GM03348 (cell line): ENCODE data around the gene MADCAM1.
"Not testable (repeated sequence)": the region's sequence is repeated elsewhere in the genome, so short reads cannot be mapped to it uniquely, and the experiment has no call there.

Experiments
- DNase-seq: peaks from one replicate; pipeline ENCODE4 v3.0.0; 2012; ENCODE audit warnings: low spot score

The MADCAM1 gene

DNA sequence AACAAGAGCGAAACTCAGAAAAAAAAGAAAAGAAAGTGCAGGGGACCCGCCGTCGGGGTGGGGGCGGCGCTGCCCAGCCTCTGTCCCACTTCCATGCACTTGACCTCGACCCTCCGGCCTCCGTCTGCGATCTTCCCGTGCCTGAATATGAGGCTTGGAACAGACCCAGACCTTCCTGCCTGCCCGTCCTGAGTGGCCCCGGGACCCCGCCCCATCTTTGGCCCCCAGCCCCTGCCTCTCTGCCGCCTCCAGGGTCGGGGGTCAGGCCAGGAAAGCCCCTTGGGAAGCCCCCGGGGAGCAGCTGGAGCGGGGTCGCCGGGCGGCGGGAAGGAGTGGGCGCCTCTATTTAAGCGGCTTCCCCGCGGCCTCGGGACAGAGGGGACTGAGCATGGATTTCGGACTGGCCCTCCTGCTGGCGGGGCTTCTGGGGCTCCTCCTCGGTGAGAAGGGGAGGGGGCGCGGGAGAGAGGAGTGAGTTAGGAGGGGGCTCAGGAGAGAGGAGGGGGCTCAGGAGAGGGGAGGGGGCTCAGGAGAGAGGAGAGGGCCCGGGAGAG lies at the start of gene MADCAM1:
TSS of gene MADCAM1 (plus strand) at position 375 of the 554 bp plus-strand sequence. CDS start at position 389, 14 bp downstream.
- DNase-seq = no peak

DNA sequence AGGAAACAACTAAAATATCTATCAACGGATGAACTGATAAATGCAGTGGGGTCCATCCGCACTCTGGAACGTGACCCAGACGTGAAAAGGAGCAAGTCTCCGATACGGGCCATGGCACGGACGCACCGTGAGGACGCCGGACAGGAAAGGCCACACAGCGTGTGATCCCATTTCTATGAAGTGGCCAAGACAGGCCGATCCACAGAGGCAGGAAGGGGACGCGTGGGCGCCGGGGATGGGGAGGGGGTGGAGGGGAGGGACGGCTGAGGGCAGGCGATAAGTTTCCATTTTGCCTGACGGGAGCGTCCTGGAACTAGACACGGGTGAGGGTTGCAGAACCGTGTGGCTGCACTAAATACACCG lies 49.2 kb upstream of the MADCAM1 start:
- no peak for DNase-seq

DNA sequence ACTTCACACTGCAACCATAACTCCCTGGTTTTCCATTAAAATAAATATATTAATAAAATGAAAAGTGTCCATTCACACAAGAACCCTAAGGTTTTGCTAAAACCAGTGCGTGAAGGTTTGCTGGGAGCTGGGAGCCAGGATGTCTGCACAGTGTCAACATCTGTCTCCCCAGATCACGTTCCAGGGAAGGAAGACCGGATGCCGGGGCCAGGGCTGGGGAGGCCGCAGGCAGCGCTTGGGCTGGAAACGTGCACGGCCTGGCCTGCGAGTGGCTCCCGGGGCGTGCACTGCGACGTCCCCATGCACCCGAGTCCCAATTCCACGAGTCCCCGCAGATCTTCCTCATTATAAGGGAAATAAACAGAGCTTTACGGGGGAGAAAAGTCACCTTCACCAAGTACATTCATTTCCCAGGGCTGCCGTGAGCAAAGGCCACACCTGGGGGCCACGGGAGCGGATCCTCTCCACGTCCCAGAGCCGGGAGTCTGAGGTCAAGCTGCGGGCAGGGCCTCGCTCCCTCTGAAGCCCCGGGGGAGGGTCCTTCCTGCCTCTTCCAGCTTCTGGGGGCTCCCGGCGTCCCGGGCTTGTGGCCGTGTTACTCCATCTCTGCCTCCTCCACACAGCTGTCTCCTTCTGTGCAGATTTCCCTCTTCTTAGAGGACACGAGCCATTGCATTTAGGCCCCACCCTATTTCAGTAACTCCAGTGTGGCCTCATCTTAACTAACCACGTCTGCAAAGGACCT lies 48.3 kb upstream of the MADCAM1 start:
- peak; percentile 45 for DNase-seq

DNA sequence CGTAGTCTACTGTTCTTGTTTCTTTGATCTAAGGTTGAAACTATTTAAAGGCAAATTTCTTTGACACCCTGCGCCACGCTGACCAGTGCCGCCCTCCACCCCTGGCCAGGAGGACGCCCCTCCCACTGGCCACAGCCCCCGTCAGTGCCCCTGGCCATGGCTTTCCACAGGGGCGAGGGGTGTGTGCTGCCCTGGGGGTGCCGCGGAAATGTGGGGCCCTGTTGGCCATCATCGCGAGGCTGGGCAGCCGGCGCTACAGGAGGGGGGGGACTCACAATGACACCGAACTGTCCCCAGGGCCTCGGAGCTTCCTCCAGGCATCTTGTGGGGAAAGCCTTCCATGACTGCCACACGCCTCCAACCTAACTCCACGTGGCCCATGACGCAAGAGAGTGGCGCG lies 46.4 kb upstream of the MADCAM1 start:
- DNase-seq = no peak

DNA sequence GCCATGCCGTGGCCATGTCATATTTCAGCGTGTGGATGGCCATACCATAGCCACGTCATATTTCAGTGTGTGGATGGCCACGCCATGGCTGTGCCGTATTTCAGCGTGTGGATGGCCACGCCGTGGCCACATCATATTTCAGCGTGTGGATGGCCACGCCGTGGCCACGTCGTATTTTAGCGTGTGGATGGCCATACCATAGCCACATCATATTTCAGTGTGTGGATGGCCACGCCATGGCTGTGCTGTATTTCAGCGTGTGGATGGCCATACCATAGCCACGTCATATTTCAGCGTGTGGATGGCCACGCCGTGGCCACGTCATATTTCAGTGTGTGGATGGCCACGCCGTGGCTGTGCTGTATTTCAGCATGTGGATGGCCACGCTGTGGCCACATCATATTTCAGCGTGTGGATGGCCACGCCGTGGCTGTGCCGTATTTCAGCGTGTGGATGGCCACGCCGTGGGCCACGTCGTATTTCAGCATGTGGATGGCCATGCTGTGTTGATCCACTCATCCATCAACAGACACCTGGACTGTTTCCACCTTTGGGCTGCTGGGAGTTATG lies 45.3 kb upstream of the MADCAM1 start:
- not testable (repeated sequence) for DNase-seq

DNA sequence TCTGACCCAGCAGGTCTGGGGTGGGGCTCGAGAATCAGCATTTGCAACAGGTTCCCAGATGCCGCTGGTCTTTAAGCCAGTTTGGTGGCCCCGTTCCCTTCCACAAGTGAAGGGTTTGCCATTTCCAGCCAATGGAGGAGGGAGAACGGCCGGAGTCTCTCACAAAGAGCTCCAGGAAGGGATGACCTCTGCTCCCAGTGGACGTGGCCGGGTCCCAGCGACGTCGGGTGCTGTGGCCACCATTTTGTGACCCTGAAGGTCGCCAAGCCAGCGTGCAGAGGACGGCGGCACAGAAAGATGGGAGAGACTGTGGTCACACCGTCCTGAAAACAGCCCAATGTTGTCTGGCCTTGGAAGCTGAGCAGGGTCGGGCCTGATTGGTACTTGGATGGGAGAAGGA lies 43.5 kb upstream of the MADCAM1 start:
- no peak for DNase-seq

DNA sequence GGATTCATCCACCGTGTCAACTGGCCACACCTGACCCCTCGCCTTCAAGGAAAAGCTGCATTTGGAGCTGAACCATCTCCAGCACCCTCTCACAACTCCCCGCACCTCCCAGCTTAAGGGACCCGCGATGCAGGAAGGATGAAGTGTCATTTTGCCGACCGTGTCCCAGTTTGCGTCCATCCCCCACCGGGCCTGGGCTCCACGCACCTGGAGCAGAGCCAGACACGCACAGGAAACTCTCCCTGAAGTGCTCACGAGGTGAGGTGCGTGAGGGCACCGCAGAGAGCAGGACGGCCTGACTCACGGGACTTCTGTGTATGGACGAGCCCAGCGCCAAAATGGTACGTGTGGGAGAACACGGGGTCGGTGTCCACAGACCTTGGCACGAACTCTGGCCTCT lies 42.7 kb upstream of the MADCAM1 start:
- DNase-seq = no peak

DNA sequence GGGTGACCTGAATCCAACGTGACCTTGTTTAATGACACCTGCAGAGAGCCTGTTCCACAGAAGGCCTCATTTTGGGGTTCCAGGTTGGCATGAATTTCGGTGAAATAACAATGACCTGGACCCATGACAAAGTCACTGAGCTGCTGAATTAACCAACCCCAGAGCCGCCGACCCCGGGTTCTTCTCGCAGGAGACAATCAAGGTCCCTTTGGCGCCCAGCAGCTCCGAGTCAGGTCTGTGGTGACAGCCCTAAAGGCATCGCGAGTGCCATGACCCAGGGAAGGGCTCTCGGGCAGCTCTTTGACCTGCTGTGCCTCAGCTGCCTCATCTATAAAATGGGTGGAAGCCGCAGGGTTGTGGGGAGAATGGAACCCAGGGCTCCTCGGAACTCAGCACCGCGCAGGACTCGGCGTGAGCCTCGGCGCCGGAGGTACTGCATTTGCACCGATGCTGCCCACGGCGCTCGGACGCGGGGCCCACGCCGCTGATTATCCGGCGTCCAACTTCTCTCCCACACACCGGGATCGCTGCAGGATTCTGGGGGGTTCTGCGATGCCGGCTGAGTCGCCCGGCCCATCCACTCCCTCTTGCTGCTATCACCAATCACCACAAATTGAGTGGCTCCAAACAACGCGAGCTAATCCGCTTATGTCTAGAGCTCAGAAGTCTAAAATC lies 41.1 kb upstream of the MADCAM1 start:
- no peak for DNase-seq

DNA sequence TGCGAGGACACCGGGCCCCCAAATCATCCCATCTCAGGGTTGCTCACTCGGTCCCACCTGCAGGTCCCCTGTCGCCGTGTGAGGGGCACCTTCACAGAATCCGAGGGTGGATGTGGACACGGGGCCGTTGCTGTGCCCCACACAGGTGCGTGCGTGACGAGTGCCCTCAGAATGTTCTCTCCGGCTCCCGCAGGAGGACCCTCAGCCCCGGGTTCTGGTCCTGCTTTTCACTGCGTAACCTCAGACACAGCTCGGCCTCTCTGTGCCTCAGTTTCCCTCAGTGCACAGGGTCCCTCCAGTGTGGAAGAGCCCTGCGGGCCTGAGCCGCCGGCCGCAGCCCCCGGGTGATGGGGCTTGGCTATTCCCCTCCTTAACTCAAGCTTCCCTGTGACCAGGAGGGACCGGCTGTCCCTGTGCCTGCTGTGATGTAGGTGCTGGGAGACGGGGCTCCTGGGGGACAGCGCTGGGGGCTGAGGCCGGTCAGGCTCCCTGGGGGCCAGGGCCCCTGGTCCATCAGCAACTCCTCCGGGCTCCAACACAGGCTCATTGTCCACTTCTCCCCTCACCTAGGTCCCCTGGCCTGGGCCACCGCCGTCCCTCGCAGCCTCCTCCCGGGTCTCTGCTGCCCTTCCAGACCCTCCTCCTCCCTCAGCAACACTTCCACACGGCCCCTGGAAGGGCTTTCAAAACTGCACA lies 40.3 kb upstream of the MADCAM1 start:
- DNase-seq = no peak

DNA sequence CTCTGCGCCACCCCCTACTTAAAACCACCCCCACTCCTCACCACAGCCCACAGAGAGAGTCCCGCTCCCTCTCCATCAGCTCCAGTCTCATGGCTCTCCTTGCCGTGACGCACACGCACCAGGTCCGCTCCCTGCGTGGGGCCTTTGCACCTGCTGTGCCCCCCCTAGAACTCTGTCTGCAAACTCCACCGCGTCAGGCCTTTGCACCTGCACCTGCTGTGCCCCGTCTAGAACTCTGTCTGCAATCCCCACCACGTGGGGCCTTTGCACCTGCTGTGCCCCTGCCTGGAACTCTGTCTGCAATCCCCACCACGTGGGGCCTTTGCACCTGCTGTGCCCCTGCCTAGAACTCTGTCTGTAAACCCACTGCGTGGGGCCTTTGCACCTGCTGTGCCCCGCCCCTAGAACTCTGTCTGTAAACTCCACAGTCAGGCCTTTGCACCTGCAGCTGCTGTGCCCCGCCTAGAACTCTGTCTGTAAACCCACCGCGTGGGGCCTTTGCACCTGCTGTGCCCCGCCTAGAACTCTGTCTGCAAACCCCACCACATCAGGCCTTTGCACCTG lies 39.7 kb upstream of the MADCAM1 start:
- no peak for DNase-seq

DNA sequence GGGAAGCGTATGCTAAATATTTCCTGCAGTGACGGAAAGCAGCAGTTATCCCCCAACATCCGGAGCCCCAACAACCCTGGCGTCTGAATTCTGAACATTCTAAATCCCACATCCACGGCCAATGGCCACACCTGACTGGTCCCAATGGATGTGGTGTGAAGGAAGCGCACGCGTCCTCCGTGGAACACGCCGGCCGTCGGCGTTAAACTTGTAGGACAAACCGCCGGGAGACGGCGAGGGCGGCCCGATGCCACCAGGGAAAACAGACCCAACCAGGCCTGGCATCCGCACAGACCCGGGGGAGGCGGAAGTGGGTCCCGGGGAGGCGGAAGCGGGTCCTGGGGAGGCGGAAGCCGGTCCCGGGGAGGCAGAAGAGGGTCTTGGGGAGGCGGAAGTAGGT lies 38.6 kb upstream of the MADCAM1 start:
- DNase-seq = no peak

DNA sequence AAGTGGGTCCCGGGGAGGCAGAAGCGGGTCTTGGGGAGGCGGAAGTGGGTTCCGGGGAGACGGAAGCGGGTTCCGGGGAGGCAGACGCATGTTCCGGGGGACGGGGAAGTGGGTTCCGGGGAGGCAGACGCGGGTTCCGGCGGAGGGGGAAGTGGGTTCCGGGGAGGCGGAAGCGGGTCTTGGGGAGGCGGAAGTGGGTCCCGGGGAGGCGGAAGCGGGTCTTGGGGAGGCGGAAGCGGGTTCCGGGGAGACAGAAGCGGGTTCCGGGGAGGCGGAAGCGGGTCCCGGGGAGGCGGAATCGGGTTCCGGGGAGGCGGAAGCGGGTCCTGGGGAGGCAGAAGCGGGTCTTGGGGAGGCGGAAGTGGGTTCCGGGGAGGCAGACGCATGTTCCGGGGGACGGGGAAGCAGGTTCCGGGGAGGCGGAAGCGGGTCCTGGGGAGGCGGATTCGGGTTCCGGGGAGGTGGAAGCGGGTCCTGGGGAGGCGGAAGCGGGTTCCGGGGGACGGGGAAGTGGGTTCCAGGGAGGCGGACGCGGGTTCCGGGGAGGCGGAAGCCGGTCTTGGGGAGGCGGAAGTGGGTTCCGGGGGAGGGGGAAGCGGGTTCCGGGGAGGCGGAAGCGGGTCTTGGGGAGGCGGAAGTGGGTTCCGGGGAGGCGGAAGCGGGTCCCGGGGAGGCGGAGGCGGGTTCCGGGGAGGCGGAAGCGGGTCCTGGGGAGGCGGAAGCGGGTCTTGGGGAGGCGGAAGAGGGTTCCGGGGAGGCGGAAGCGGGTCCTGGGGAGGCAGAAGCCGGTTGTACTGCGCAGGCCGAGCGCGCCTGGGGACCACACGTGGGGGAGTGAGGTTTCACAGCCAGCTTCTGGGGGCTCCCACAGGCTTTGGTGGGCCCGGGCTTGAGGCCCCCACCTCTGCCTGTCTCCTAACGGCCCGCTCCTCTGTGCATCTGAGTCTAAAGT lies 37.9 kb upstream of the MADCAM1 start:
- DNase-seq = no peak

DNA sequence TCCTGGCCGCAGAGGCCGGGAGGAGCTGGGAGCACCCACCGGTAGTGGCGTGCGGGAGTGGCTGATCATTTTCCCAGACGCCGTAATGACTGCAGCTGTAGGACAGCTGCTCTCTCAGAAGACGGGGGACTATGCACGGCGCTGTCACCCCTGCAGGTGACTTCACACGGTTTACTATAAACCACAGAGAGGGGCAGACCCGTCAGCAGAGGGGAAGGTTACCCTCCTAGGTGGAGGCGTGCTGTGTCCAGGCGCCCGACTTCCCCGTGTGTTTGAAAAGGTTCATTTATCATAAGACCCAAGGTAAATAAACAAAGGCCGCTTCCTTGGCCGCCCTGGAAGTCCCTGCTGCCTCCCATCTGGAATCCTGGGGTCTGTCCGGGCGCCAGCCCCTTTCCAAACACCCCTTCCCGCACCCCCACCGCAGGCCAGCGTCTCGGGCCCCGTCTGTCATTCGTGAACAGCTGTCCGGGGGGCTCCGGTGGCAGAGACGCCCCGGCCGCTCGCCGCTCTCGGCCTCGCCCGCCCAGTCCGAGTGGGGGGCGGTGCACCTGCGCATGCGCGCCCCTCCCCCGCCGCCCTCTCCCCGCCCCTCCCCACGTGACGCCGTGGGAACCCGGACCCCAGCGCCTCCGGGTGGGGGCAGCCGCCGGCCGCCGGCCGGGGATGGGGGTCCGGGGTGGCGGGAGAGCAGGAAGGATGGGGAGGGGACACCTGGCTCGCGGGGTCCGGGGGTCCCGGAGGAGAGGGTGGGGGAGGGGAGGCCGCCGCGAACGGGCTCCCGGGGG lies 36.4 kb upstream of the MADCAM1 start:
- DNase-seq = peak; percentile 71

DNA sequence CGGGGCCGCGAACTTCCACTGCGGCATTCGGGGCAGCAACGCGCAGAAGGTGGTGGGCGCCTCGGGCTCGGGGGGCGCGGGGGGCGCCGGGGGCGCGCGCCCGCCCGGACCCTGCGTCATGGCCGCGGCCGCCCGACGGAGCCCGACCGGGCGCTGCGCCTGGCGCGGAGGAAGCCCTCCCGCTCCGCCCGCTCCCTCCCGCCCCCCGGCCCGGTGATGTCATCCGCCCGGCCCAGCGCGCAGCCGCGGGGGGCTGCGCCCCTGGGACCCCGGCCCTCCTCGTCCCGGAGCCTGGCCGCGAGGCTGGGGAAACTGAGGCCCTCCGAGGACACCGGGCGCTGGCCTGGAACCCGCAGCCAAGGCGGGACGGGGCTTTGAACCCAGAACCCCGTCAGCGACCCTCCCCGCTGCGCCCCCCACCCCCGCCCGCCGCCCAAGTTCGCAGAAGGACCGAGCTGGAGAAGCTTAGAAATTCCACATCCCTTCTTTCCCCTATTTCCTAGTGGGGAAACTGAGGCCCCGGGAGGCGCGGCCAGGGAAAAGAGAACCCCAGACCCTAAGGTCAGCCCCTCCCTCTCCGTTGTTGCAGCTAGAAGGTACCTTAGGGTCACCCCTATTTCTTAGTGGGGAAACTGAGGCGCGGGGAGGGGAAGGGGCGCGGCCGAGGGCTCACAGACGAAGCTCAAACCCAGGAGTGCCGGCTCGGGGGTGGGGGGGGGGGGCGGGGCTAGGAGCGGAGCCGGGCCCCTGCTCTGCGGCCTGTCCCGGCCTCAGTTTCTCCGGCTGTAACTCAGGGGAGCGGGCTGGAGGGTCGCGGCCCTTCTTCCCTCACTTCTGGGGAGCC lies 35.2 kb upstream of the MADCAM1 start, which contains the start of gene SHC2:
TSS of gene SHC2 (minus strand) at position 157 of the 844 bp plus-strand sequence. CDS start at position 120, 37 bp downstream.
- DNase-seq = no peak

DNA sequence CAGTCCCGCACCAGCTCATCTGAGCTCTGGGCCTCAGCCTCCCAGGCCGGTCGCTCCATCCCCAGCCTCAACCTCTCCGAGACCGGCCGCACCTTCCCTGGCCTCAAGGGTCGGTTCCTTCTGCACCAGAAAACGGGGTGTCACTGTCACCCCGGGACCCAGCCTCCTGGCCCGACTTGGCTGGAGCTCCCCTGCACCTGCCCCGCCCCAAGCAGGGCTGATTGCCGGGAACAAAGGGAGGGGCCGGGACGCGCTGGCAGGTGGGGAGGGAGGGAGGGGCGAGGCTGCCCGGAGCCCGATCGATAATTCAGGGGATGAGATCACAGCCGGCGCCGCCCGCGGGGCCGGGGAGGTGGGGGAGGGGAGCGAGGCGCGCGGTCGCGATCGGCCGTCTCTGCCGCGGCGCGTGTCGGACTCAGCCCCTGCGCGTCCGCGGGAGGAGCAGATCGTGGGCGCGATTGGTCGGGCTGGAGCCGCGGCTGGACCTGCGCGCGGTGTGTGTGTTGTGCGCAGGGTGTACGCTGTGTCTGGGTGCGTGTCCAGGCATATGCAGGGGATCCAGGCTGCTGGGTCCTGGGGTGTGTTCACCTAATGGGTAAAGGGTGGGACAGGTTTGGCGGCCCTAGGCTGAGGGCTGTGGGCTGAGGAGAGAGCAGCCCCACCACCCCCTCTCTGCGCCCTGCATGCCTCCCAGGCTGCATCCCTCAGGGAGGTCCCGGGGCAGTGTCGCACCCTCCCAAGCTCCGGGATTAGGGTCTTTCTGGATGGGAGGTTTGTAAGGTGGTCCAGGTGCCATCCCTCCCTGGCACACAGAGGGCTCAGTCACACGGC lies 34.4 kb upstream of the MADCAM1 start:
- no peak for DNase-seq

DNA sequence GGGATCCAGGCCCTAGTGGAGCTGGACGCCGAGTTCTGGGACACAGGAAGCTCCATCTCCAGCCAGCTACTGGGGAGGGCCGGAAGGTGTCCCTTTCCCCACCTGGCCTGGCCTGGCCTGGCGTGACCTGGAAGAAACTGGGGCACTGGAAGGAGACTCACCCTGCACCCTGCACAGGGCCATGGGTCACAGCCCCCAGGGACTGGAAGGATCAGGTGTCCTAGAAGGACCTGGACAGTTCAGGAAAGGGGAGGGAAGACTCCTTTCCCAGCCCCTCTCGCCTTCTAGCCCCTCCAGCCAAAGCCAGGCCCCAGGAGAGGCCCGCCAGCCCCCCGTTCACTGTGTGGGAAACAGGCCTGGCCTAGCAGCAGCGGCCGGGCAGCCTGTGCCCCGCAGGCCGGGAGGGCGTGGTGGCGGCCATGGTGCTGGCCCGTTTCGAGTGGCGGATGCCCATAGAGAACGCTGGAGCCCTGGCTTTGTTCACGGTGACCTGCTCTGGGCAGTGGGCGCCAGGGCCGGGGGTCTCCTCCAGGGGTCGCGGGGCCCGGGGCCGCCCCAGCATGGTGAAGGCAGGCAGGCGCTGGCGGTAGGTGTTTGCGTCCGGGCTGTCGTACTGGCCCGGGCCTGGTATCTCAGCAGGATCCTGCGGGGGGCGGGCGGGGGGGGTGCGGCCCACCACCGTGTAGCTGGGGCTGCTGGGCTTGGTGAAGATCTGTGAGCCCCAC lies 32.6 kb upstream of the MADCAM1 start:
- no peak for DNase-seq

DNA sequence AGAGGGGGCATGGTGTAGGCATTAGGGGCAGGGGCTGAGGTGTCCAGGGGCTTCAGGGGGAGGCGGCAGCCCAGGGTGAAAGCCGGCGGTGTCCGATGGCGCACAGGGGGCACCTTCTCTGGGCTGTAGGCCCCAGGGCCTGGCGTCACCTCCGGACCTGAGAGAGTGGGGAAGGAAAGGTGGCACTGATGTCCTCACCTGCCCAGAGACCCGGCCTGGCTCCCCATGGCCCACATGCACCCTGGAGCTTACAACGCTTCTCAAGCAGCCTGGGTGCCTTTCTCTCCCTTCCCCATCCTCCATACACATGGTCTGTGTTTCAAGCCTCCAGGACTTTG lies 32.1 kb upstream of the MADCAM1 start:
- no peak for DNase-seq
